GM23248 (cell line): ENCODE measurements around the gene FUNDC2. TPM values are rescaled to one million over a fixed set of nuclear protein-coding genes. Genes with fewer than 3 reads are reported as not detected.

ENCODE experiments used
- DNase-seq: peaks from one replicate; pipeline ENCODE4 v3.0.0-alpha.2; 2015
- H2AFZ ChIP-seq: fragments of 200-600 bp; sonication (generic); 2 replicates; pipeline ENCODE4 v1.6.1; 2016; ENCODE audit warnings: antibody characterized with exemption
- H3F3A ChIP-seq: fragments of 200-600 bp; sonication (generic); 2 replicates; pipeline ENCODE4 v1.6.1; 2016; ENCODE audit warnings: mild to moderate bottlenecking, antibody characterized with exemption, mixed run types; ENCODE audit not compliant: insufficient read depth
- H3K27ac ChIP-seq: fragments of 200-600 bp; sonication (generic); 2 replicates; pipeline ENCODE4 v1.5.1; 2016; ENCODE audit warnings: mild to moderate bottlenecking
- H3K27me3 ChIP-seq: fragments of 200-600 bp; sonication (generic); replicated peaks from 2 replicates; pipeline ENCODE4 v1.6.1; 2016; ENCODE audit warnings: mild to moderate bottlenecking; ENCODE audit not compliant: insufficient read depth
- H3K36me3 ChIP-seq: fragments of 200-600 bp; sonication (generic); 2 replicates; pipeline ENCODE4 v1.6.1; 2016; ENCODE audit warnings: low read depth, mild to moderate bottlenecking
- H3K4me1 ChIP-seq: fragments of 200-600 bp; sonication (generic); 2 replicates; pipeline ENCODE4 v1.6.1; 2016; ENCODE audit warnings: mild to moderate bottlenecking; ENCODE audit not compliant: insufficient read depth
- H3K4me2 ChIP-seq: fragments of 200-600 bp; sonication (generic); one replicate; pipeline ENCODE4 v1.6.1; 2016; ENCODE audit warnings: mild to moderate bottlenecking; ENCODE audit not compliant: unreplicated experiment
- H3K4me3 ChIP-seq: fragments of 200-600 bp; sonication (generic); 2 replicates; pipeline ENCODE4 v1.5.1; 2016; ENCODE audit warnings: mild to moderate bottlenecking
- H3K79me2 ChIP-seq: fragments of 200-600 bp; sonication (generic); 2 replicates; pipeline ENCODE4 v1.6.1; 2016; ENCODE audit warnings: mild to moderate bottlenecking; ENCODE audit not compliant: insufficient read depth
- H3K9ac ChIP-seq: fragments of 200-600 bp; sonication (generic); 2 replicates; pipeline ENCODE4 v1.6.1; 2016; ENCODE audit warnings: mild to moderate bottlenecking
- H3K9me2 ChIP-seq: fragments of 200-600 bp; sonication (generic); 2 replicates; pipeline ENCODE4 v1.6.1; 2016; ENCODE audit warnings: mixed run types, mild to moderate bottlenecking, moderate library complexity; ENCODE audit not compliant: insufficient read depth
- H3K9me3 ChIP-seq: fragments of 200-600 bp; sonication (generic); one replicate; pipeline ENCODE4 v1.6.1; 2017; ENCODE audit warnings: low read depth
- H4K20me1 ChIP-seq: fragments of 200-600 bp; sonication (generic); 2 replicates; pipeline ENCODE4 v1.6.0; 2016; ENCODE audit not compliant: insufficient read depth
- EZH2 ChIP-seq: fragments of 200-600 bp; sonication (generic); IDR thresholded peaks from 2 replicates; pipeline ENCODE4 v1.6.1; 2018; ENCODE audit warnings: antibody characterized with exemption, mild to moderate bottlenecking; ENCODE audit not compliant: insufficient read depth, poor library complexity, severe bottlenecking
- EZH2phosphoT487 ChIP-seq: fragments of 200-600 bp; sonication (generic); IDR thresholded peaks from 2 replicates; pipeline ENCODE4 v1.6.1; 2018; ENCODE audit warnings: antibody characterized with exemption, moderate library complexity, mild to moderate bottlenecking, low read depth; ENCODE audit not compliant: insufficient read depth
- WGBS, 2 experiments: methylation state at CpG; one replicate each; pipeline ENCODE4 v1.1.6; 2015 to 2017; ENCODE audit warnings: low lambda C conversion rate in 2 of 2, low coverage in 1 of 2; ENCODE audit errors: missing lambda C conversion rate in 2 of 2; 5-methylcytosine and 5-hydroxymethylcytosine counted together
- in situ Hi-C: fragments of 300-500 bp; cut with MboI; formaldehyde crosslinking; loops from 2 replicates; pipeline ENCODE4 v1.15.0; 2020
- polyA plus RNA-seq: library from polyadenylated mRNA; unstranded; fragments of >200 nt; fragmentation: Nextera tagmentation; extraction: Ambion mirVana; gene quantifications from 2 replicates; pipeline ENCODE4 v1.2.1, GENCODE V29; 2016
- total RNA-seq: library from RNA; depleted of rRNA; stranded (reverse); fragments of >200 nt; shearing (Covaris generic); gene quantifications from 2 replicates; pipeline ENCODE4 v1.2.3, GENCODE V29; 2014

The FUNDC2 gene
- total and polyA plus RNA-seq, 2 experiments from 2014 or later = 35.2 to 86.9 TPM

DNA sequence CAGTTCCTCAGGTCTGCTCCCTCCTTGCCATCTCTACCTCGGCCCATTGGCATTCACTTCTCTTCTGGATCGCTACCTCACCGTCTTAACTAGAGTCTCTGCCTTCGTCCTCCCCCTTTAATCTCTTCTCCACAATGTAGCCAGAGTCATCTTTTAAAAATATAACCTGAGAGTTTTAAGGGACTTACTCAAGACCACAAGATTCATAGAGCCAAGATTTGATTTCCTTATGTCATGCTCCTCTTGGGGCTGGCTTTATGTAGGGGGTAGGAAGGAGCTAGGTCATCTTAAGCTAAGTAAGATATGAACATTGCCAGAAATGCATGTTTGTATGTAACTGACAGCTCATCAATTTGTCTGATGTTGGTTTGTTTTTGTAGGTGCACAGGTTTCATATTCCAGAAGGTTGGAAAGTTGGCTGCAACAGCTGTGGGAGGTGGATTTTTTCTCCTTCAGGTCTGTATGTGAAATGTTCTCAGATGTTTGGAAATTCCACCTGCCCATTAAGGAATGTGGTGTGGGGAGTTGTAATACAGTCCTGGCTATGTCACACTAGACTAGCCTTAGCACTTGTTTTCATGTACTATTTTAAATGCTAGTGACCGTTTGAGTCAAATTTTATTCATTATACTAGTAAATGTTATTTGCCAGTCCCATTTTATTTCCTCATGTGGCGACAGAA lies 19.6 kb downstream of the FUNDC2 start:
- Histone ChIP-seq H3F3A (0 out of 2 replicates have a peak, but pooled peaks cover 7% of the 10 kb centered on the region), H3K9me3 (no peaks in the 10 kb centered on the region), H3K27me3 (no peaks in the 10 kb centered on the region), H3K4me2 (no peak overlapping the region), H3K27ac (no peak overlapping the region), H3K36me3 (no peaks in the 10 kb centered on the region), H3K4me1 (peaks cover 3% of the 10 kb centered on the region; the same call in 1 of the 2 replicates), H3K9ac (no peak overlapping the region), H3K79me2 (peaks cover 14% of the 10 kb centered on the region), H2AFZ (no peak overlapping the region), H3K9me2 (no peaks in the 10 kb centered on the region), H3K4me3 (no peak overlapping the region), H4K20me1 (no peaks in the 10 kb centered on the region)
- no peak for DNase-seq
- no peak for TF ChIP-seq EZH2
- no peak for TF ChIP-seq EZH2phosphoT487
- WGBS, 2 experiments = 85 to 100% methylated on average over 5 to 6 of the region's 6 CpGs
- in situ Hi-C loops = no loop called here

- TF ChIP-seq EZH2phosphoT487 (no peak), EZH2 (no peak)
- H3K9ac ChIP-seq = no peak overlapping the region
- peaks cover 3% of the 10 kb centered on the region; the same call in 1 of the 2 replicates for H3K4me1 ChIP-seq
- H3K79me2 ChIP-seq = peaks cover 14% of the 10 kb centered on the region
- H3K4me3 ChIP-seq = no peak overlapping the region
- H3K9me2 ChIP-seq = no peaks in the 10 kb centered on the region
- 99 to 100% methylated on average over 5 of the region's 5 CpGs for WGBS, 2 experiments
- H2AFZ ChIP-seq = no peak overlapping the region
- no peak overlapping the region for H3K4me2 ChIP-seq
- H3K27me3 ChIP-seq = no peaks in the 10 kb centered on the region
- no peak for DNase-seq
- H4K20me1 ChIP-seq = no peaks in the 10 kb centered on the region
- H3K9me3 ChIP-seq = no peaks in the 10 kb centered on the region
- H3K36me3 ChIP-seq = no peaks in the 10 kb centered on the region
- H3K27ac ChIP-seq = no peak overlapping the region
- in situ Hi-C loops = no loop called here
- 0 out of 2 replicates have a peak, but pooled peaks cover 7% of the 10 kb centered on the region for H3F3A ChIP-seq
These were observed 20.3 kb downstream of the FUNDC2 start for GRCh38 chrX:155046811-155047528.

DNA sequence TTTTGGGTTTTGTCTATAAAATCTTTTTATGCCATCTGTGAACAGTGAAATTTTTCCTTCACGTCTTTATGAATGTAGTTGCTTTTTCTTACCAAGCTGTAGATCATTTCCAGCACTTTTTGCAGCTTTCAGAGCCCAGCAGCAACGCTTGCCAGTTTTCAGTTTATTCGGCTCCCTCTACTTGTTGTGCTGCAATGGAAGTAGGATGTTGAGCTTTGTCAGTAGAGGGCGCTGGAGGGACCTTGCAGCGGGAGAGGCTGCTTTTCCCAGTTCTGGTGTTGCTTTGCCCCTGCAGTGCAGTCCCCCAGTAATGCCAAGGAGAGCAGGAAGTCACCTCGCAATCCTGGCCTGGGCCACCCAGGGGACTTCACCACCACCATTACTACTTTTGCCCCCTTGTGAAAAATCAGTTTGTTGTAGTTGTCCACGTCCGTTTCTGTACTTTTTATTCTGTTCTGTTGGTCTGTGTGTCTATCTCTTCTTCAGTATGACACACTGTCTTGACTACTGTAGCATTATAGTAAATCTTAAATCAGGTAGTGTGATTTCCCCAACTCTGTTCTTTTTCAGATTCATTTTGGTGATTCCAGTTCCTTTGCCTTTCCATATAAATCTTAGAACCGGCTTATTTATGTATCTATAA lies 22.5 kb downstream of the FUNDC2 start:
- in situ Hi-C loops = no loop called here
- 45 to 52% methylated on average over 6 to 8 of the region's 9 CpGs for WGBS, 2 experiments

More for the DNA sequence above, 22.5 kb downstream of the FUNDC2 start:
- peaks cover 3% of the 10 kb centered on the region; the same call in 1 of the 2 replicates for H3K4me1 ChIP-seq
- no peaks in the 10 kb centered on the region for H3K36me3 ChIP-seq
- DNase-seq = peak; percentile 66
- no peaks in the 10 kb centered on the region for H3K9me3 ChIP-seq
- no peak overlapping the region for H3K4me2 ChIP-seq
- TF ChIP-seq EZH2phosphoT487 = no peak
- TF ChIP-seq EZH2 = no peak
- no peaks in the 10 kb centered on the region for H3K9me2 ChIP-seq
- no peaks in the 10 kb centered on the region for H3K27me3 ChIP-seq
- peak overlapping the region; percentile 12; the same call in 1 of the 2 replicates for H3K27ac ChIP-seq
- H3K4me3 ChIP-seq = no peak overlapping the region
- no peak overlapping the region for H3K9ac ChIP-seq
- no peaks in the 10 kb centered on the region for H4K20me1 ChIP-seq
- H3K79me2 ChIP-seq = peaks cover under 1% of the 10 kb centered on the region; the same call in 1 of the 2 replicates
- 0 out of 2 replicates have a peak, but pooled peaks cover 7% of the 10 kb centered on the region for H3F3A ChIP-seq
- H2AFZ ChIP-seq = no peak overlapping the region
